ENCODE results near the gene KCNQ1.

- TF ChIP-seq CTCF (IDR thresholded peaks at IDR 0.05; ENCODE audit: poor library complexity, severe bottlenecking) (no peak), TAF1 (IDR thresholded peaks at IDR 0.05; ENCODE audit: low read depth) (no peak), MXI1 (conservative IDR thresholded peaks at IDR 0.05; ENCODE audit: poor library complexity, severe bottlenecking) (no peak)
Observed at GRCh38 chr11:2408671-2409070, 36.1 kb upstream of the KCNQ1 start.

Data from neural cell (in vitro differentiated cells).